IMR-90 (cell line): ENCODE measurements around the gene KLC3. TPM values are rescaled to one million over a fixed set of nuclear protein-coding genes. Genes with fewer than 3 reads are reported as not detected.

Experiments used
- ATAC-seq: fragments of 200-7000 bp; cut with Tn5 transposase; 2 replicates; pipeline ENCODE4 v1.9.1; 2020; ENCODE audit warnings: low read depth, mild to moderate bottlenecking, moderate library complexity
- BruUV-seq: library from RNA; stranded (reverse); fragments of 400-500 nt; replicated peaks from 2 replicates; lab custom pipeline; 2021; lab: Mats Ljungman, UMichigan
- CTCF ChIA-PET: fragments of 300-600 bp; formaldehyde crosslinking; extraction: SDS; loops from one replicate; lab custom pipeline; 2021; ENCODE audit warnings: antibody characterized with exemption; lab: Yijun Ruan, JAX
- POLR2A ChIA-PET: fragments of 300-600 bp; sonication (Branson Sonifier 250); formaldehyde crosslinking; loops from one replicate; lab custom pipeline; 2022; ENCODE audit warnings: antibody characterized with exemption; ENCODE audit not compliant: unreplicated experiment; lab: Charles Lee
- DNase-seq: peaks from one replicate; pipeline ENCODE4 v3.0.0; 2013
- H2AFZ ChIP-seq: replicated peaks from 2 replicates; pipeline ENCODE3; 2013; ENCODE audit warnings: low read length, mild to moderate bottlenecking; ENCODE audit not compliant: poor library complexity
- H2AK5ac ChIP-seq: 2 replicates; pipeline ENCODE4 v1.6.1; 2013; ENCODE audit warnings: low read depth, low read length, inconsistent platforms
- H2AK9ac ChIP-seq: replicated peaks from 2 replicates; pipeline ENCODE3; 2013; ENCODE audit warnings: mild to moderate bottlenecking, low read depth, low read length, moderate library complexity; ENCODE audit not compliant: poor library complexity
- H2BK120ac ChIP-seq: 2 replicates; pipeline ENCODE4 v1.6.1; 2013; ENCODE audit warnings: low read depth, low read length, inconsistent platforms
- H2BK15ac ChIP-seq: 3 replicates; pipeline ENCODE4 v1.6.1; 2013; ENCODE audit warnings: low read depth, low read length, inconsistent platforms
- H2BK20ac ChIP-seq: 2 replicates; pipeline ENCODE4 v1.6.1; 2013; ENCODE audit warnings: low read depth, mild to moderate bottlenecking, inconsistent platforms, low read length, moderate library complexity
- H2BK5ac ChIP-seq: 2 replicates; pipeline ENCODE4 v1.6.1; 2013; ENCODE audit warnings: mild to moderate bottlenecking, low read depth, low read length, inconsistent platforms; ENCODE audit not compliant: poor library complexity, severe bottlenecking
- H3K14ac ChIP-seq: replicated peaks from 2 replicates; pipeline ENCODE4 v1.6.1; 2013; ENCODE audit warnings: low read depth, low read length, inconsistent platforms
- H3K18ac ChIP-seq: 2 replicates; pipeline ENCODE4 v1.6.1; 2013; ENCODE audit warnings: low read depth, low read length, control low read depth
- H3K23ac ChIP-seq: 2 replicates; pipeline ENCODE4 v1.6.1; 2013; ENCODE audit warnings: low read depth, low read length, inconsistent platforms
- H3K27ac ChIP-seq: 2 replicates; pipeline ENCODE4 v1.5.1; 2013; ENCODE audit warnings: mild to moderate bottlenecking, control low read depth, low read length; ENCODE audit not compliant: insufficient read depth
- H3K27me3 ChIP-seq: 2 replicates; pipeline ENCODE4 v1.6.1; 2013; ENCODE audit warnings: low read length; ENCODE audit not compliant: control insufficient read depth, insufficient read depth
- H3K36me3 ChIP-seq: 2 replicates; pipeline ENCODE4 v1.6.1; 2013; ENCODE audit warnings: low read length, mixed read lengths; ENCODE audit not compliant: control insufficient read depth, insufficient read depth
- H3K4ac ChIP-seq: 2 replicates; pipeline ENCODE4 v1.6.1; 2013; ENCODE audit warnings: low read depth, low read length, inconsistent platforms
- H3K4me1 ChIP-seq: 2 replicates; pipeline ENCODE4 v1.6.1; 2013; ENCODE audit warnings: low read length, mixed read lengths; ENCODE audit not compliant: control insufficient read depth, insufficient read depth
- H3K4me2 ChIP-seq: 2 replicates; pipeline ENCODE4 v1.6.1; 2013; ENCODE audit warnings: low read depth, mild to moderate bottlenecking, control low read depth, low read length, moderate library complexity
- H3K4me3 ChIP-seq: 2 replicates; pipeline ENCODE4 v1.5.1; 2013; ENCODE audit warnings: low read depth, mild to moderate bottlenecking, control low read depth, low read length, moderate library complexity; ENCODE audit not compliant: insufficient read depth
- H3K56ac ChIP-seq: 2 replicates; pipeline ENCODE4 v1.6.1; 2013; ENCODE audit warnings: low read length, inconsistent platforms; ENCODE audit not compliant: insufficient read depth; ENCODE audit errors: extremely low read depth
- H3K79me1 ChIP-seq, 2 experiments: 2 replicates each; pipeline ENCODE4 v1.6.1; 2013; ENCODE audit warnings: low read length in 2 of 2, inconsistent platforms in 1 of 2, low read depth in 1 of 2
- H3K9ac ChIP-seq: 2 replicates; pipeline ENCODE4 v1.6.1; 2013; ENCODE audit warnings: low read depth, low read length, control low read depth
- H3K9me1 ChIP-seq: 2 replicates; pipeline ENCODE4 v1.6.1; 2013; ENCODE audit warnings: low read length, inconsistent platforms; ENCODE audit not compliant: insufficient read depth
- H3K9me3 ChIP-seq: 2 replicates; pipeline ENCODE4 v1.6.1; 2013; ENCODE audit warnings: low read length; ENCODE audit not compliant: control insufficient read depth, insufficient read depth
- H4K20me1 ChIP-seq: 2 replicates; pipeline ENCODE4 v1.6.1; 2013; ENCODE audit warnings: low read length, inconsistent platforms; ENCODE audit not compliant: insufficient read depth
- H4K5ac ChIP-seq: 2 replicates; pipeline ENCODE4 v1.6.1; 2013; ENCODE audit warnings: mild to moderate bottlenecking, low read depth, low read length, control low read depth
- H4K8ac ChIP-seq, 2 experiments: 2 replicates each; pipeline ENCODE4 v1.6.1; 2013; ENCODE audit warnings: low read depth in 2 of 2, low read length in 2 of 2, control low read depth in 1 of 2, inconsistent platforms in 1 of 2
- H4K91ac ChIP-seq: 2 replicates; pipeline ENCODE4 v1.6.1; 2013; ENCODE audit warnings: low read depth, low read length, inconsistent platforms; ENCODE audit not compliant: insufficient read depth
- CEBPB ChIP-seq: IDR thresholded peaks from 2 replicates; pipeline ENCODE4 v1.6.1; 2012; ENCODE audit warnings: low read depth, low read length, improper control_type of control experiment
- ELK1 ChIP-seq: fragments of 150-350 bp; IDR thresholded peaks from 2 replicates; pipeline ENCODE4 v1.6.1; 2016; ENCODE audit warnings: low read depth, mild to moderate bottlenecking, low read length, moderate library complexity, borderline replicate concordance
- FOS ChIP-seq: fragments of 150-350 bp; IDR thresholded peaks from 2 replicates; pipeline ENCODE4 v1.6.1; 2016; ENCODE audit warnings: low read depth, low read length
- MAFK ChIP-seq: IDR thresholded peaks from 2 replicates; pipeline ENCODE4 v1.6.1; 2012; ENCODE audit warnings: low read depth, low read length, improper control_type of control experiment
- MAZ ChIP-seq: IDR thresholded peaks from 2 replicates; pipeline ENCODE4 v1.6.1; 2012; ENCODE audit warnings: low read depth, mild to moderate bottlenecking, low read length, improper control_type of control experiment, moderate library complexity, borderline replicate concordance
- MXI1 ChIP-seq: IDR thresholded peaks from 2 replicates; pipeline ENCODE4 v1.6.1; 2012; ENCODE audit warnings: low read depth, mild to moderate bottlenecking, low read length, moderate library complexity, borderline replicate concordance
- NFE2L2 ChIP-seq: fragments of 150-350 bp; IDR thresholded peaks from 2 replicates; pipeline ENCODE4 v1.6.1; 2016; ENCODE audit warnings: low read depth, mild to moderate bottlenecking, low read length
- POLR2A ChIP-seq: IDR thresholded peaks from 2 replicates; pipeline ENCODE4 v1.6.1; 2012; ENCODE audit warnings: mild to moderate bottlenecking, low read depth, low read length
- RCOR1 ChIP-seq: IDR thresholded peaks from 2 replicates; pipeline ENCODE4 v1.6.1; 2012; ENCODE audit warnings: mild to moderate bottlenecking, low read length, improper control_type of control experiment; ENCODE audit not compliant: insufficient replicate concordance
- RFX5 ChIP-seq: IDR thresholded peaks from 2 replicates; pipeline ENCODE4 v1.8.0; 2012; ENCODE audit warnings: low read depth, mild to moderate bottlenecking, low read length, moderate library complexity
- SMC3 ChIP-seq: fragments of 150-350 bp; IDR thresholded peaks from 2 replicates; pipeline ENCODE4 v1.6.1; 2016; ENCODE audit warnings: low read depth, mild to moderate bottlenecking, antibody characterized with exemption, low read length, moderate library complexity
- USF2 ChIP-seq: fragments of 150-350 bp; IDR thresholded peaks from 2 replicates; pipeline ENCODE4 v1.6.1; 2017; ENCODE audit warnings: mild to moderate bottlenecking, antibody characterized with exemption, low read length, low read depth
- WGBS, 2 experiments: methylation state at CpG; one replicate each; pipeline versions ENCODE4 v1.1.5 to v1.1.7; 2013; ENCODE audit warnings: missing lambda C conversion rate in 2 of 2; ENCODE audit not compliant: insufficient read length in 1 of 2; ENCODE audit errors: extremely low coverage in 2 of 2; 5-methylcytosine and 5-hydroxymethylcytosine counted together
- dilution Hi-C: fragments of 300-500 bp; cut with HindIII; formaldehyde crosslinking; loops from one replicate; pipeline ENCODE4 v1.14.3; 2018; ENCODE audit warnings: low sequenced_read_pairs; ENCODE audit not compliant: unreplicated experiment
- in situ Hi-C: fragments of 300-500 bp; cut with MboI; formaldehyde crosslinking; loops from 3 replicates; pipeline ENCODE4 v1.14.3; 2019; ENCODE audit warnings: low sequenced_read_pairs, inconsistent platforms, mixed read lengths
- intact Hi-C: fragments of 100-400 bp; cut with micrococcal nuclease; formaldehyde crosslinking; loops from 2 replicates; pipeline ENCODE4 v1.10.0; 2022
- polyA plus RNA-seq, 3 experiments: library from polyadenylated mRNA; depleted of rRNA; stranded (reverse); fragments of >200 nt; gene quantifications; 2 replicates each; pipeline ENCODE4 v1.2.3, GENCODE V29; 2012; ENCODE audit warnings: low replicate concordance in 1 of 3
- total RNA-seq: library from RNA; depleted of rRNA; stranded (reverse); fragments of >200 nt; gene quantifications from 2 replicates; pipeline ENCODE4 v1.2.3, GENCODE V29; 2012

Gene KLC3
- total and polyA plus RNA-seq, 2 of the 4 experiments (the other 2 are of a cell fraction), result 0.14 to 0.18 TPM

- H3K9ac ChIP-seq, result no peak overlapping the region
- H3K4me3 ChIP-seq, result no peak overlapping the region
- no peak overlapping the region for H2AK5ac ChIP-seq
- no peak overlapping the region for H2BK5ac ChIP-seq
- peaks cover 7 to 14% of the 10 kb centered on the region in 2 experiments for H3K79me1 ChIP-seq
- no peak overlapping the region for H4K5ac ChIP-seq
- intact Hi-C loops (no loop called here), dilution Hi-C loops (no loop called here), in situ Hi-C loops (no loop called here)
- BruUV-seq, result no TSS peak
- no peak overlapping the region for H2BK120ac ChIP-seq
- no peak overlapping the region for H3K27ac ChIP-seq
- H3K27me3 ChIP-seq, result no peaks in the 10 kb centered on the region
- DNase-seq (no peak), ATAC-seq (no peak)
- no peak overlapping the region for H3K14ac ChIP-seq
- H3K56ac ChIP-seq, result no peak overlapping the region
- no peak overlapping the region for H2BK20ac ChIP-seq
- no peak overlapping the region for H2BK15ac ChIP-seq
- H3K4me1 ChIP-seq, result no peaks in the 10 kb centered on the region
- ChIA-PET POLR2A (no interaction called here), CTCF (no interaction called here)
- H4K8ac ChIP-seq, result no peak overlapping the region
- H4K20me1 ChIP-seq, result no peaks in the 10 kb centered on the region
- H2AK9ac ChIP-seq, result no peak overlapping the region
- H3K36me3 ChIP-seq, result peaks cover 43% of the 10 kb centered on the region
- TF ChIP-seq CEBPB, result no peak
- no peak for TF ChIP-seq USF2
- TF ChIP-seq RCOR1, result no peak
- TF ChIP-seq SMC3, result no peak
- TF ChIP-seq ELK1, result no peak
- no peak for TF ChIP-seq MXI1
- TF ChIP-seq FOS, result no peak
- TF ChIP-seq NFE2L2, result no peak
- no peak for TF ChIP-seq MAFK
- TF ChIP-seq RFX5, result no peak
- no peak for TF ChIP-seq MAZ
- no peak for TF ChIP-seq POLR2A
- WGBS, 2 experiments, result 96% methylated on average over 7 of the region's 14 CpGs; no CpG with 5 or more reads in 1 of the 2 experiments
- H3K4ac ChIP-seq, result no peak overlapping the region
- H3K9me1 ChIP-seq, result no peaks in the 10 kb centered on the region
- H3K9me3 ChIP-seq, result no peaks in the 10 kb centered on the region
- H3K18ac ChIP-seq, result no peak overlapping the region
- no peak overlapping the region for H4K91ac ChIP-seq
- no peak overlapping the region for H2AFZ ChIP-seq
- H3K4me2 ChIP-seq, result no peak overlapping the region
- H3K23ac ChIP-seq, result no peak overlapping the region
Observed at GRCh38 chr19:45361608-45362007, 21.1 kb downstream of the KLC3 start.
